ENCODE data around the gene PGLYRP4. TPM values are rescaled to one million over a fixed set of nuclear protein-coding genes. Genes with fewer than 3 reads are reported as not detected.

PGLYRP4 gene
- total RNA-seq, 4 donors from 2014 or later, result not detected

- Histone ChIP-seq H3K27me3 (peaks cover 0 to 2% (median 0%) of the 10 kb centered on the region in 3 donors), H3K9me3 (no peaks in the 10 kb centered on the region), H3K4me1 (no peaks in the 10 kb centered on the region), H3K4me3 (no peak overlapping the region), H3K27ac (no peak overlapping the region), H3K36me3 (no peaks in the 10 kb centered on the region)
- in situ Hi-C loops (cut with MboI; ENCODE audit: low sequenced_read_pairs in 4 of 4) (no loop called here), intact Hi-C loops (cut with DNase I; ENCODE audit: low total_unique reads) (no loop called here)
- no peak for ATAC-seq
- TF ChIP-seq CTCF (IDR thresholded peaks at IDR 0.05 in 4 of 5, conservative IDR thresholded peaks at IDR 0.05 in 1 of 5) (no peak), POLR2A (IDR thresholded peaks at IDR 0.05) (no peak)
- no peak for DNase-seq
These were observed 8.8 kb downstream of the PGLYRP4 start for GRCh38 chr1:153339802-153340201.

GRCh38 chr1:153337980-153338853, 10.4 kb downstream of the PGLYRP4 start:
- intact Hi-C loops (cut with DNase I; ENCODE audit: low total_unique reads), result no loop called here
- Histone ChIP-seq H3K4me3 (no peak overlapping the region), H3K36me3 (no peaks in the 10 kb centered on the region), H3K9me3 (no peaks in the 10 kb centered on the region), H3K4me1 (no peaks in the 10 kb centered on the region), H3K27ac (no peak overlapping the region), H3K27me3 (peaks cover 0 to 2% (median 0%) of the 10 kb centered on the region in 3 donors)
- no peak for TF ChIP-seq POLR2A (IDR thresholded peaks at IDR 0.05)
- no peak for TF ChIP-seq CTCF (IDR thresholded peaks at IDR 0.05 in 4 of 5, conservative IDR thresholded peaks at IDR 0.05 in 1 of 5)
- DNase-seq (no peak), ATAC-seq (no peak)
- in situ Hi-C loops (cut with MboI; ENCODE audit: low sequenced_read_pairs in 4 of 4), result no loop called here

- ATAC-seq, result no peak
- H3K27ac ChIP-seq, result no peak overlapping the region
- in situ Hi-C loops (cut with MboI; ENCODE audit: low sequenced_read_pairs in 4 of 4), result no loop called here
- intact Hi-C loops (cut with DNase I; ENCODE audit: low total_unique reads), result no loop called here
- H3K36me3 ChIP-seq, result no peaks in the 10 kb centered on the region
- H3K4me1 ChIP-seq, result no peaks in the 10 kb centered on the region
- DNase-seq, result no peak
- H3K9me3 ChIP-seq, result no peaks in the 10 kb centered on the region
- no peaks in the 10 kb centered on the region for H3K27me3 ChIP-seq
- no peak overlapping the region for H3K4me3 ChIP-seq
- TF ChIP-seq POLR2A (IDR thresholded peaks at IDR 0.05) (no peak), CTCF (IDR thresholded peaks at IDR 0.05 in 4 of 5, conservative IDR thresholded peaks at IDR 0.05 in 1 of 5) (no peak)
These were observed 12.0 kb downstream of the PGLYRP4 start for GRCh38 chr1:153336650-153337049.

GRCh38 chr1:153333902-153334301, 14.7 kb downstream of the PGLYRP4 start:
- intact Hi-C loops (cut with DNase I; ENCODE audit: low total_unique reads), result no loop called here
- ATAC-seq, result no peak
- H3K4me3 ChIP-seq, result no peak overlapping the region
- H3K9me3 ChIP-seq, result peaks cover 0 to 8% (median 0%) of the 10 kb centered on the region in 3 donors
- TF ChIP-seq POLR2A (IDR thresholded peaks at IDR 0.05) (no peak), CTCF (IDR thresholded peaks at IDR 0.05 in 4 of 5, conservative IDR thresholded peaks at IDR 0.05 in 1 of 5) (no peak)
- H3K4me1 ChIP-seq, result no peaks in the 10 kb centered on the region
- DNase-seq, result no peak
- H3K27me3 ChIP-seq, result no peaks in the 10 kb centered on the region
- in situ Hi-C loops (cut with MboI; ENCODE audit: low sequenced_read_pairs in 4 of 4), result no loop called here
- no peak overlapping the region for H3K27ac ChIP-seq
- no peaks in the 10 kb centered on the region for H3K36me3 ChIP-seq

All from gastrocnemius medialis (tissue), 4 donors.